Lower leg skin (tissue), 3 donors: ENCODE data around the gene SLAIN2.

Experiments used
- CTCF ChIP-seq, 3 donors: fragments of 450-650 bp; IDR thresholded peaks; one replicate each; pipeline ENCODE4 v1.5.1; 2016; ENCODE audit warnings: antibody characterized with exemption in 3 of 3, mild to moderate bottlenecking in 3 of 3, moderate library complexity in 2 of 3
- POLR2A ChIP-seq, 2 donors: fragments of 450-650 bp; IDR thresholded peaks; one replicate each; pipeline ENCODE4 v1.6.1; 2016 to 2017; ENCODE audit warnings: antibody characterized with exemption in 2 of 2, mild to moderate bottlenecking in 1 of 2, moderate library complexity in 1 of 2

- no peak for TF ChIP-seq CTCF (IDR thresholded peaks at IDR 0.05)
- no peak for TF ChIP-seq POLR2A (IDR thresholded peaks at IDR 0.05)
Observed at GRCh38 chr4:48333587-48333986, 7.7 kb upstream of the SLAIN2 start.
